MM.1S (cell line): ENCODE results near the gene LCN12.

Experiments used
- DNase-seq: peaks from one replicate; pipeline ENCODE4 v3.0.0-alpha.2; 2015
- H2AFZ ChIP-seq: fragments of 300-600 bp; sonication (generic); 2 replicates; pipeline ENCODE4 v1.6.0; 2016; ENCODE audit warnings: antibody characterized with exemption, low read length
- H3F3A ChIP-seq: fragments of 300-600 bp; sonication (generic); 2 replicates; pipeline ENCODE4 v1.6.1; 2016; ENCODE audit warnings: mild to moderate bottlenecking, antibody characterized with exemption, low read length, moderate library complexity, mixed read lengths; ENCODE audit not compliant: insufficient read depth
- H3K27ac ChIP-seq: fragments of 300-600 bp; sonication (generic); 2 replicates; pipeline ENCODE4 v1.5.1; 2016; ENCODE audit warnings: mild to moderate bottlenecking, low read length
- H3K27me3 ChIP-seq: fragments of 300-600 bp; sonication (generic); replicated peaks from 2 replicates; pipeline ENCODE4 v1.6.0; 2016; ENCODE audit warnings: low read length; ENCODE audit not compliant: insufficient read depth
- H3K36me3 ChIP-seq: fragments of 300-600 bp; sonication (generic); replicated peaks from 2 replicates; pipeline ENCODE4 v1.6.1; 2016; ENCODE audit warnings: mild to moderate bottlenecking, low read length, mixed read lengths; ENCODE audit not compliant: insufficient read depth
- H3K4me1 ChIP-seq: fragments of 300-600 bp; sonication (generic); 2 replicates; pipeline ENCODE4 v1.6.1; 2016; ENCODE audit warnings: low read length, mixed read lengths
- H3K4me2 ChIP-seq: fragments of 300-600 bp; sonication (generic); 2 replicates; pipeline ENCODE4 v1.6.0; 2016; ENCODE audit warnings: low read depth, low read length
- H3K4me3 ChIP-seq: fragments of 300-600 bp; sonication (generic); 2 replicates; pipeline ENCODE4 v1.5.1; 2016; ENCODE audit warnings: low read length, mixed read lengths
- H3K79me2 ChIP-seq: fragments of 300-600 bp; sonication (generic); 2 replicates; pipeline ENCODE4 v1.6.1; 2016; ENCODE audit warnings: mixed run types, low read length, mixed read lengths
- H3K9ac ChIP-seq: fragments of 300-600 bp; sonication (generic); 2 replicates; pipeline ENCODE4 v1.6.1; 2016; ENCODE audit warnings: low read length, mixed read lengths
- H3K9me2 ChIP-seq: fragments of 300-600 bp; sonication (generic); replicated peaks from 2 replicates; pipeline ENCODE4 v1.6.1; 2016; ENCODE audit warnings: mild to moderate bottlenecking, low read length, mixed read lengths; ENCODE audit not compliant: insufficient read depth
- H3K9me3 ChIP-seq: fragments of 300-600 bp; sonication (generic); replicated peaks from 2 replicates; pipeline ENCODE4 v1.6.1; 2016; ENCODE audit warnings: mild to moderate bottlenecking, low read length, mixed read lengths; ENCODE audit not compliant: insufficient read depth
- H4K20me1 ChIP-seq: fragments of 300-600 bp; sonication (generic); 2 replicates; pipeline ENCODE4 v1.6.1; 2016; ENCODE audit warnings: mild to moderate bottlenecking, low read length, moderate library complexity, mixed read lengths; ENCODE audit not compliant: insufficient read depth
- EZH2 ChIP-seq: fragments of 300-600 bp; sonication (generic); optimal IDR thresholded peaks from 2 replicates; pipeline ENCODE3; 2017; ENCODE audit warnings: low read depth, mild to moderate bottlenecking, antibody characterized with exemption, low read length, mixed read lengths
- EZH2phosphoT487 ChIP-seq: fragments of 300-600 bp; sonication (generic); IDR thresholded peaks from 2 replicates; pipeline ENCODE4 v1.6.1; 2018; ENCODE audit warnings: antibody characterized with exemption, low read length
- TF ChIP-seq, protein P1 (sequence below): fragments of 300-600 bp; sonication (generic); IDR thresholded peaks from 2 replicates; pipeline ENCODE4 v1.5.1; 2016; ENCODE audit warnings: antibody characterized with exemption, low read length, mixed read lengths

LCN12 gene

DNA sequence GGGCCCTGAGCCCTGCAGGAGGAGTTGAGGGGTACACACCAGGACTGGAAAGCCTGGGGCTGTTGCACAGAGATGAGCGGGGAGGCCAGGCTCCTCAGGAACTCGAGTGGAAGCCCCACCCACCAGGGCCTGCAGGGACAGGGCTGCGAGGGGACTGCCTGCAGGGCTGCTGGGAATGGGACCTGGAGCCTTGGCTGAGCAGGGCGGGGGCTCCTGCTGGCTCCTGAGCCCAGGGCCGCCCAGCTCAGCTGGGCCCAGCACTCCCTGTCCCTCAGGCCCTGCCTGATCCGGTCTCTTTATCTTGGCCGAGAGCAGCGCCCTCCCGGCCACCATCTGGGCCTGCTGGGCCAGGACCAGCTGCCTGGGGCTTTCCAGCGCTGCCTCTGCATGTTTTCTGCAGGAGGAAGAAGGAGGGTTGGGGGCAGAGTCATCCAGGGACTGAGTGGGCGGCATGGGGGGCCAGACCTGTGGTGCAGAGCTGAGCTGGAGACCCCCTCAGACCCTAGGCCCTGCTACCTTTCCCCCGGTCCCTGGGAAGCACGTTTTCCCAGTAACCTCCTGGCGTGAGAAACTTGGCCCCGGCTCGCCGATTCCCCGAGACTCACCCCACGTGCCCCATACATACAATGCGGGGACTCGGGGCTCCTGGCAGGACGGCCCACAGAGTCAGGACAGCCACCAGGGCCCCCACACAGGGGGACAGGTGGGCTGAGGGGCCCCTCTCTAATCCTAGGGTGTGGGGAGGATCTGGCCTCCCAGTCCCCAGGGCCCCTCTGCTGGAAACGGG lies 9.4 kb downstream of the LCN12 start:
- no peak for DNase-seq
- H3K4me3 ChIP-seq = no peak overlapping the region
- H3K27ac ChIP-seq = no peak overlapping the region
- H3F3A ChIP-seq = no peaks in the 10 kb centered on the region
- H3K79me2 ChIP-seq = no peaks in the 10 kb centered on the region
- no peak for TF ChIP-seq EZH2phosphoT487
- no peak for TF ChIP-seq EZH2
- TF ChIP-seq, protein P1, sequence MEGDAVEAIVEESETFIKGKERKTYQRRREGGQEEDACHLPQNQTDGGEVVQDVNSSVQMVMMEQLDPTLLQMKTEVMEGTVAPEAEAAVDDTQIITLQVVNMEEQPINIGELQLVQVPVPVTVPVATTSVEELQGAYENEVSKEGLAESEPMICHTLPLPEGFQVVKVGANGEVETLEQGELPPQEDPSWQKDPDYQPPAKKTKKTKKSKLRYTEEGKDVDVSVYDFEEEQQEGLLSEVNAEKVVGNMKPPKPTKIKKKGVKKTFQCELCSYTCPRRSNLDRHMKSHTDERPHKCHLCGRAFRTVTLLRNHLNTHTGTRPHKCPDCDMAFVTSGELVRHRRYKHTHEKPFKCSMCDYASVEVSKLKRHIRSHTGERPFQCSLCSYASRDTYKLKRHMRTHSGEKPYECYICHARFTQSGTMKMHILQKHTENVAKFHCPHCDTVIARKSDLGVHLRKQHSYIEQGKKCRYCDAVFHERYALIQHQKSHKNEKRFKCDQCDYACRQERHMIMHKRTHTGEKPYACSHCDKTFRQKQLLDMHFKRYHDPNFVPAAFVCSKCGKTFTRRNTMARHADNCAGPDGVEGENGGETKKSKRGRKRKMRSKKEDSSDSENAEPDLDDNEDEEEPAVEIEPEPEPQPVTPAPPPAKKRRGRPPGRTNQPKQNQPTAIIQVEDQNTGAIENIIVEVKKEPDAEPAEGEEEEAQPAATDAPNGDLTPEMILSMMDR = no peak
- H3K4me2 ChIP-seq = no peak overlapping the region
- H4K20me1 ChIP-seq = no peaks in the 10 kb centered on the region
- H3K36me3 ChIP-seq = no peaks in the 10 kb centered on the region
- peaks cover 79% of the 10 kb centered on the region for H3K27me3 ChIP-seq
- H3K4me1 ChIP-seq = no peaks in the 10 kb centered on the region
- no peak overlapping the region for H3K9ac ChIP-seq
- no peaks in the 10 kb centered on the region for H3K9me3 ChIP-seq
- H3K9me2 ChIP-seq = no peaks in the 10 kb centered on the region
- H2AFZ ChIP-seq = no peak overlapping the region

DNA sequence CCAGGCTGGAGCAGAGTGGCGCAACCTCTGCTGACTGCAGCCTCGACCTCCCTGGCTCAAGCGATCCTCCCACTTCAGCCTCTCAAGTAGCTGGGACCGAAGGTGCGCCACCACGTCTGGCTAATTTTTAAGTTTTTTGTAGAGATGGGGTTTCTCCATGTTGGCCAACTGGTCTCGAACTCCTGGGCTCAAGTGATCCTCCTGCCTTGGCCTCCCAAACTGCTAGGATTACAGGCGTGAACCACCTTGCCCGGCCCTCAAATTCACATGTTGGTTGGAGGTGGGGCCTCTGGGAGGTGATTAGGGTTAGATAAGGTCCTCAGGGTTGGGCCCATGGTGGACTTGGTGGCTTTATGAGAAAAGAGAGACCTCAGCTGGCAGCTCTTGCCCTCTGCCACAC lies 10.1 kb downstream of the LCN12 start:
- peaks cover 76% of the 10 kb centered on the region for H3K27me3 ChIP-seq
- H3K9me2 ChIP-seq = no peaks in the 10 kb centered on the region
- H3K4me2 ChIP-seq = no peak overlapping the region
- H3K9ac ChIP-seq = no peak overlapping the region
- no peaks in the 10 kb centered on the region for H3K36me3 ChIP-seq
- H3K79me2 ChIP-seq = no peaks in the 10 kb centered on the region
- no peak for DNase-seq
- TF ChIP-seq EZH2phosphoT487 (no peak), EZH2 (no peak)
- TF ChIP-seq, protein P1 = no peak
- H3F3A ChIP-seq = no peaks in the 10 kb centered on the region
- H4K20me1 ChIP-seq = no peaks in the 10 kb centered on the region
- no peaks in the 10 kb centered on the region for H3K9me3 ChIP-seq
- H3K27ac ChIP-seq = no peak overlapping the region
- H3K4me1 ChIP-seq = no peaks in the 10 kb centered on the region
- H2AFZ ChIP-seq = no peak overlapping the region
- H3K4me3 ChIP-seq = no peak overlapping the region

DNA sequence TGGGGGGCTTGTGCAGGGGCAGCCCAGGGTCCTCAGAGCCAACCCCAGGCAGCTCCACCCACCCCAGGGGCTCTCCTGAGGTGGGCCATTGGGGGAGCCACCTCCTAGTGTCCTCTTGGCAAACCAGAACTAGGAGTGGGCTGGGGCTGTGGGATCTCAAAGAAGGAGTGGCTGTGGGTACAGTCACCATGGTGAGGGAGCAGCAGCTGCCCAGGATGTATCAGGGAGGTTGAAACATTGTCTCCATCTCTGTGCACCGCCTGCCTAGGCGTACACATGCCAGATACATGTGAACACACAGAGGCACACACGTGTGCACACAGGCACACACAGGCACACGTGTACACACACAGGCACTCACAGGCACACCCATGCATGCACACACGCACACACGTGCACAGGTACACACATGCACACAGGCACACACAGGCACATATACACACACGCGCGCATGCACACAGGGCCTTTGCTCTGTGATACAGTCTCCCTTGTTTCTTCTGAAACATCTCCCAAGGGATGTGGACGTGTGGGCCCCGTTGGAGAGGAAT lies 10.7 kb downstream of the LCN12 start:
- Histone ChIP-seq H3K9me3 (no peaks in the 10 kb centered on the region), H3K27ac (no peak overlapping the region), H3K9me2 (no peaks in the 10 kb centered on the region), H3K4me1 (no peaks in the 10 kb centered on the region), H3K27me3 (peaks cover 72% of the 10 kb centered on the region), H3F3A (no peaks in the 10 kb centered on the region), H3K79me2 (no peaks in the 10 kb centered on the region), H2AFZ (no peak overlapping the region), H3K9ac (no peak overlapping the region), H3K4me3 (no peak overlapping the region), H3K4me2 (no peak overlapping the region), H4K20me1 (no peaks in the 10 kb centered on the region), H3K36me3 (no peaks in the 10 kb centered on the region)
- no peak for TF ChIP-seq EZH2
- no peak for TF ChIP-seq EZH2phosphoT487
- TF ChIP-seq, protein P1 = no peak
- DNase-seq = no peak
